ENCODE measurements around the gene VPS37C.
"Not testable (repeated sequence)": the region's sequence is repeated elsewhere in the genome, so short reads cannot be mapped to it uniquely, and the experiment has no call there.

VPS37C gene

GRCh38 chr11:61114913-61115312 is 46.3 kb downstream of the VPS37C start:
- DNase-seq: no peak

- DNase-seq: no peak
These were observed 48.0 kb downstream of the VPS37C start for GRCh38 chr11:61113201-61113600.

GRCh38 chr11:61112575-61112974 is 48.7 kb downstream of the VPS37C start:
- DNase-seq: no peak

GRCh38 chr11:61111786-61112517 is 49.3 kb downstream of the VPS37C start:
- DNase-seq: no peak

- DNase-seq: no peak
These were observed 50.2 kb downstream of the VPS37C start for GRCh38 chr11:61111050-61111435.

- DNase-seq: no peak
These were observed 50.8 kb downstream of the VPS37C start for GRCh38 chr11:61110255-61111049.

GRCh38 chr11:61109671-61110070 is 51.6 kb downstream of the VPS37C start:
- no peak for DNase-seq

GRCh38 chr11:61108847-61109585 is 52.2 kb downstream of the VPS37C start:
- no peak for DNase-seq

GRCh38 chr11:61107888-61108287 is 53.3 kb downstream of the VPS37C start:
- DNase-seq: no peak

- no peak for DNase-seq
These were observed 54.2 kb downstream of the VPS37C start for GRCh38 chr11:61106894-61107470.

GRCh38 chr11:61106296-61106695 is 54.9 kb downstream of the VPS37C start:
- DNase-seq: no peak

- DNase-seq: no peak
These were observed 56.3 kb downstream of the VPS37C start for GRCh38 chr11:61104963-61105362.

GRCh38 chr11:61103851-61104423 is 57.3 kb downstream of the VPS37C start:
- DNase-seq: no peak

GRCh38 chr11:61102667-61103571 is 58.3 kb downstream of the VPS37C start:
- no peak for DNase-seq

- no peak for DNase-seq
These were observed 62.4 kb downstream of the VPS37C start for GRCh38 chr11:61098778-61099177.

- DNase-seq: not testable (repeated sequence)
These were observed 63.0 kb downstream of the VPS37C start for GRCh38 chr11:61098261-61098660.

- no peak for DNase-seq
These were observed 66.2 kb downstream of the VPS37C start for GRCh38 chr11:61095021-61095420.

GRCh38 chr11:61094167-61094566 is 67.1 kb downstream of the VPS37C start:
- DNase-seq: not testable (repeated sequence)

GRCh38 chr11:61092908-61093763 is 68.1 kb downstream of the VPS37C start:
- no peak for DNase-seq

- no peak for DNase-seq
These were observed 68.9 kb downstream of the VPS37C start for GRCh38 chr11:61092280-61092766.
